ENCODE measurements around the gene GNB5.

DNA sequence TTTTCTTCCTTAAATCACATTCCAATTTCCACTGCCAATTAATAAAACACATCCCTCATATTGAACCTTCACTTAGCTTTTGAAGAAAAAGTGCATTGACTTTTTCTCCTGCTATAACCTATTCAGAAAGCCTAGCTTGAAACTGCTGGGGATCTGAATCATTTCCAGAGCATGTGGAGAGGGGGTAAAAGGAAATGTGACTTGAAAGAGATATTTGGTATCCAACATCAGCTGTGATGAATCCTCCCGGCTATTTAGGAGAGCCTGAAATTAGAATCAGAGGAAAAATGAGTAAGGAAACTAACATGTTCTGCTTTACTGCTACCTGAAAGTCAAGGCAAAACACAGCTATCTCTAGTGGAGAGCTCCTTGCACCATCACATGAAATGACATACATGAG is 2.6 kb upstream of the GNB5 start:
- TF ChIP-seq EZH2 (IDR thresholded peaks at IDR 0.05; ENCODE audit: borderline replicate concordance, low read depth, low read length, poor library complexity, severe bottlenecking): no peak
- TF ChIP-seq, protein P1, sequence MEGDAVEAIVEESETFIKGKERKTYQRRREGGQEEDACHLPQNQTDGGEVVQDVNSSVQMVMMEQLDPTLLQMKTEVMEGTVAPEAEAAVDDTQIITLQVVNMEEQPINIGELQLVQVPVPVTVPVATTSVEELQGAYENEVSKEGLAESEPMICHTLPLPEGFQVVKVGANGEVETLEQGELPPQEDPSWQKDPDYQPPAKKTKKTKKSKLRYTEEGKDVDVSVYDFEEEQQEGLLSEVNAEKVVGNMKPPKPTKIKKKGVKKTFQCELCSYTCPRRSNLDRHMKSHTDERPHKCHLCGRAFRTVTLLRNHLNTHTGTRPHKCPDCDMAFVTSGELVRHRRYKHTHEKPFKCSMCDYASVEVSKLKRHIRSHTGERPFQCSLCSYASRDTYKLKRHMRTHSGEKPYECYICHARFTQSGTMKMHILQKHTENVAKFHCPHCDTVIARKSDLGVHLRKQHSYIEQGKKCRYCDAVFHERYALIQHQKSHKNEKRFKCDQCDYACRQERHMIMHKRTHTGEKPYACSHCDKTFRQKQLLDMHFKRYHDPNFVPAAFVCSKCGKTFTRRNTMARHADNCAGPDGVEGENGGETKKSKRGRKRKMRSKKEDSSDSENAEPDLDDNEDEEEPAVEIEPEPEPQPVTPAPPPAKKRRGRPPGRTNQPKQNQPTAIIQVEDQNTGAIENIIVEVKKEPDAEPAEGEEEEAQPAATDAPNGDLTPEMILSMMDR (conservative IDR thresholded peaks at IDR 0.05; ENCODE audit: low read depth, low read length): no peak

Data from A673 (cell line).